Neuronal stem cell (in vitro differentiated cells): ENCODE data around the gene DENND5A.

Experiments
- DNase-seq: peaks from one replicate; pipeline ENCODE4 v3.0.0-alpha.2; 2013; ENCODE audit warnings: low spot score
- H2AFZ ChIP-seq: one replicate; pipeline ENCODE4 v1.6.1; 2013; ENCODE audit warnings: mild to moderate bottlenecking, low read length, inconsistent platforms
- H2AK5ac ChIP-seq: 2 replicates; pipeline ENCODE4 v1.6.1; 2013; ENCODE audit warnings: low read depth, mild to moderate bottlenecking, inconsistent platforms, low read length, moderate library complexity, mixed read lengths
- H2BK120ac ChIP-seq: 2 replicates; pipeline ENCODE4 v1.6.1; 2013; ENCODE audit warnings: low read depth, mild to moderate bottlenecking, inconsistent platforms, low read length, moderate library complexity, mixed read lengths
- H2BK12ac ChIP-seq: one replicate; pipeline ENCODE4 v1.6.1; 2013; ENCODE audit warnings: low read length, inconsistent platforms
- H2BK15ac ChIP-seq: 2 replicates; pipeline ENCODE4 v1.6.1; 2013; ENCODE audit warnings: mild to moderate bottlenecking, low read length, inconsistent platforms, mixed read lengths
- H2BK5ac ChIP-seq: one replicate; pipeline ENCODE4 v1.6.1; 2013; ENCODE audit warnings: inconsistent platforms, mild to moderate bottlenecking, low read length, moderate library complexity
- H3K14ac ChIP-seq: one replicate; pipeline ENCODE4 v1.6.1; 2013; ENCODE audit warnings: low read length, inconsistent platforms
- H3K18ac ChIP-seq: 2 replicates; pipeline ENCODE4 v1.6.1; 2013; ENCODE audit warnings: low read length, inconsistent platforms
- H3K23ac ChIP-seq: 2 replicates; pipeline ENCODE4 v1.6.1; 2013; ENCODE audit warnings: low read depth, mild to moderate bottlenecking, mixed read lengths, low read length, inconsistent platforms; ENCODE audit not compliant: poor library complexity
- H3K27ac ChIP-seq: replicated peaks from 3 replicates; pipeline ENCODE4 v1.5.1; 2013; ENCODE audit warnings: low read length, inconsistent platforms
- H3K27me3 ChIP-seq, 3 experiments: 2 replicates each; pipeline ENCODE4 v1.6.1; 2013; ENCODE audit warnings: low read length in 3 of 3, mild to moderate bottlenecking in 2 of 3, inconsistent platforms in 1 of 3, low read depth in 1 of 3, mixed read lengths in 1 of 3, moderate library complexity in 1 of 3; ENCODE audit not compliant: control insufficient read depth in 3 of 3, insufficient read depth in 3 of 3
- H3K36me3 ChIP-seq, 2 donors: replicated peaks in 1 of 2; 2 replicates each; pipeline ENCODE4 v1.6.1; 2013; ENCODE audit warnings: low read length in 2 of 2; ENCODE audit not compliant: control insufficient read depth in 2 of 2, insufficient read depth in 2 of 2
- H3K4ac ChIP-seq: 2 replicates; pipeline ENCODE4 v1.6.1; 2013; ENCODE audit warnings: inconsistent platforms, mild to moderate bottlenecking, low read length, moderate library complexity
- H3K4me1 ChIP-seq, 2 donors: 1 replicate in 1 of 2; 2 replicates in 1 of 2; pipeline ENCODE4 v1.6.1; 2013; ENCODE audit warnings: low read length in 2 of 2, low read depth in 1 of 2; ENCODE audit not compliant: control insufficient read depth in 2 of 2, insufficient read depth in 1 of 2
- H3K4me2 ChIP-seq: one replicate; pipeline ENCODE4 v1.6.1; 2013; ENCODE audit warnings: mild to moderate bottlenecking, low read length, inconsistent platforms; ENCODE audit not compliant: insufficient read depth, poor library complexity, severe bottlenecking
- H3K4me3 ChIP-seq, 2 donors: 2 replicates each; pipeline ENCODE4 v1.5.1; 2013; ENCODE audit warnings: low read length in 2 of 2, mild to moderate bottlenecking in 2 of 2, inconsistent platforms in 1 of 2, moderate library complexity in 1 of 2
- H3K79me1 ChIP-seq: one replicate; pipeline ENCODE4 v1.6.1; 2013; ENCODE audit warnings: low read depth, mild to moderate bottlenecking, inconsistent platforms, low read length, moderate library complexity
- H3K9ac ChIP-seq: one replicate; pipeline ENCODE4 v1.6.1; 2013; ENCODE audit warnings: mild to moderate bottlenecking, low read depth, low read length, inconsistent platforms; ENCODE audit not compliant: poor library complexity
- H3K9me3 ChIP-seq, 2 donors: replicated peaks in 1 of 2; 2 replicates each; pipeline versions ENCODE3 to v1.6.1; 2013; ENCODE audit warnings: low read length in 2 of 2, mild to moderate bottlenecking in 2 of 2, inconsistent platforms in 1 of 2, low read depth in 1 of 2, mixed read lengths in 1 of 2, moderate library complexity in 1 of 2; ENCODE audit not compliant: control insufficient read depth in 2 of 2, insufficient read depth in 1 of 2
- H4K8ac ChIP-seq: one replicate; pipeline ENCODE4 v1.6.1; 2013; ENCODE audit warnings: low read depth, mild to moderate bottlenecking, inconsistent platforms, low read length, moderate library complexity
- H4K91ac ChIP-seq: one replicate; pipeline ENCODE4 v1.6.1; 2013; ENCODE audit warnings: low read length, low read depth, mild to moderate bottlenecking, inconsistent platforms; ENCODE audit not compliant: poor library complexity
- WGBS, 2 donors: extraction: QIAGEN DNeasy Blood & Tissue Kit; methylation state at CpG; one replicate each; pipeline ENCODE4 v1.1.7; 2013; ENCODE audit warnings: missing lambda C conversion rate in 2 of 2, mixed read lengths in 1 of 2; ENCODE audit not compliant: insufficient read length in 2 of 2, insufficient replicate concordance in 1 of 2; ENCODE audit errors: extremely low coverage in 2 of 2; 5-methylcytosine and 5-hydroxymethylcytosine counted together

The DENND5A gene

DNA sequence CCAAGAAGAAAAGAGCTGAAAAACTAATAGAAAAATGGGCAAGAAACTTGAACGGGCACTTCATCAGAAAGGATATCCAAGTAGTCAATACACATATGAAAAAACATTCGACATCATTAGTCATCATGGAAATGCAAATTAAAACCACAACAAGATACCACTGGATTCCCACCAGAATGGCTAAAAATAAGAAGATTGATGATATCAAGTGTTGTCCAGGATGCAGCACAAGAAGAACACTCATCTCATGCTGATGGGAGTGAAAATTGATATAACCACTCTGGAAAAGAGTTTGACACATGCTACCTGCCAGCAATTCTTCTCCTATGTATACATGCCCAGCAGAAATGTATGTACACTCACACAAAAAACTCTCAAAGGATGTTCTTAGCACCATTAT, 146.9 kb downstream of the DENND5A start:
- H2BK15ac ChIP-seq: no peak overlapping the region
- H2BK12ac ChIP-seq: no peak overlapping the region
- no peaks in the 10 kb centered on the region for H3K27me3 ChIP-seq
- no peak overlapping the region for H3K4ac ChIP-seq
- no peak for DNase-seq
- H3K9me3 ChIP-seq: peaks cover 0 to 4% of the 10 kb centered on the region in 2 donors
- H3K18ac ChIP-seq: no peak overlapping the region
- H3K9ac ChIP-seq: no peak overlapping the region
- no peak overlapping the region for H3K4me3 ChIP-seq
- no peak overlapping the region for H2AK5ac ChIP-seq
- H4K91ac ChIP-seq: no peak overlapping the region
- H4K8ac ChIP-seq: no peak overlapping the region
- H3K14ac ChIP-seq: no peak overlapping the region
- H2BK5ac ChIP-seq: no peak overlapping the region
- no peaks in the 10 kb centered on the region for H3K36me3 ChIP-seq
- no peak overlapping the region for H2AFZ ChIP-seq
- H3K79me1 ChIP-seq: peaks cover 1% of the 10 kb centered on the region
- no peak overlapping the region for H3K23ac ChIP-seq
- H2BK120ac ChIP-seq: no peak overlapping the region
- H3K4me1 ChIP-seq: peaks cover 0 to 2% of the 10 kb centered on the region in 2 donors
- WGBS, 2 donors: no CpG with 5 or more reads among the region's 2 CpGs
- no peak overlapping the region for H3K4me2 ChIP-seq
- H3K27ac ChIP-seq: no peak overlapping the region

DNA sequence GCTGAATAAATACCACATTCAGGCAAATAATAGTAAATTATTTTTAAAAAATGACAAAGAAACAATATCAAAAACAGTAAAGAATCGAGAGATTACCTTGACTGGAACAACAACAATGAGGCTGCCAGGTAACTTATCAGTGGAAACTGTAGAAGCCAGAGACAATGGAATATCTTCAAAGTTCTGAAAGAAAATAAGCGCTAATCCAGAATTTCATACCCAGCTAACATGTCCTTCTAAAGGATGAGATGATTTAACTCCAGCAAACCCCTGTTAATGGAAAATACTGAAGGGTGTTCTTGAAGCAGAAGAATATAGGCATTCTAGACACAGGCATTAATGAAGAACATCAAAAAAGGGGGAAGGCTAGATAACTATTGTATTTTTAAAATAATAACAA, 153.1 kb downstream of the DENND5A start:
- H3K18ac ChIP-seq: no peak overlapping the region
- H4K91ac ChIP-seq: no peak overlapping the region
- no peak overlapping the region for H2BK120ac ChIP-seq
- no peak overlapping the region for H2AK5ac ChIP-seq
- WGBS, 2 donors: no CpG with 5 or more reads among the region's 2 CpGs
- H2BK5ac ChIP-seq: no peak overlapping the region
- H2BK12ac ChIP-seq: no peak overlapping the region
- no peaks in the 10 kb centered on the region for H3K36me3 ChIP-seq
- no peak overlapping the region for H3K4me3 ChIP-seq
- H4K8ac ChIP-seq: no peak overlapping the region
- no peak overlapping the region for H3K14ac ChIP-seq
- H3K27ac ChIP-seq: no peak overlapping the region
- H3K9ac ChIP-seq: no peak overlapping the region
- peaks cover 1% of the 10 kb centered on the region for H3K79me1 ChIP-seq
- no peak for DNase-seq
- H3K9me3 ChIP-seq: peaks cover 0 to 21% of the 10 kb centered on the region in 2 donors
- H3K23ac ChIP-seq: no peak overlapping the region
- H3K4ac ChIP-seq: no peak overlapping the region
- no peaks in the 10 kb centered on the region for H3K4me1 ChIP-seq
- no peak overlapping the region for H3K4me2 ChIP-seq
- H2BK15ac ChIP-seq: no peak overlapping the region
- no peaks in the 10 kb centered on the region for H3K27me3 ChIP-seq
- H2AFZ ChIP-seq: no peak overlapping the region

DNA sequence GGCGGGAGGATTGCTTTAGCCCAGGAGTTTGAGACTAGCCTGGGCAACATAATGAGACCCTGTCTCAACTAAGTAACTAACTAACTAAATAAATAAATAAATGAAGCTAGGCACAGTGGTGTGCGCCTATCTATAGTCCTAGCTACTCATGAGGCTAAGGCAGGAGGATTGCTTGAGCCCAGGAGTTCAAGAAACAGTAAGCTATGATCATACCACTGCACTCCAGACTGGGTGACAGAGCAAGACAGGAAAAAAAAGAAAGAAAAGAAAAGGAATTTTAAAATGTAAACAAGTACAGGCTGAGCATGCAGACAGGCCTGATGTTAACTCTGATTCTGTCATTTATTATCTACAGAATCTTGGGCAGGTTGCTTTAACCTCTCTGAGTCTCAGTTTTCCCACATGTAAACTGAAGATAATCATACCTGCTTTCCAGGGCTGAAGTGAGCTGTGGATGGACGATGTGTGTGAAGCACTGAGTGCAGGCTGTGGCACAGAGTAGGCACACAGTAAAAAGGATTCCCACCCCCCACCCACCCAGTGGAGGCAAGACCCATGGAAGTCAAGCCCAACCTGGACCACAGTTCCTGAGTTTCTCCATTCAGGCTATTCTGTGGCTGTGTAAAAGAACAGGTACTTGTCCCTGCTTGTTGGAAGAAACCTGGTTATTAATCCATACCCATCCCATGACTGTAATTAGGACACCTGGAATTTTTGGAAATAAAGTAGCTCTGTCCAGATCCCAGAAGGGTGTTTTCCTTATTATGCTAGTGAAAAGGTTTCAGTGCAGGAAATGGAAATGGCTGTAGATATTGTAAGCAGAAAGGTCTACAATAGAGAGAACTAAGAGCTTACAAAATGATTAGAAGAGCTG, 155.1 kb downstream of the DENND5A start:
- H3K14ac ChIP-seq: no peak overlapping the region
- H3K27me3 ChIP-seq: no peaks in the 10 kb centered on the region
- no peak overlapping the region for H2AK5ac ChIP-seq
- H2BK15ac ChIP-seq: no peak overlapping the region
- no peak overlapping the region for H2BK12ac ChIP-seq
- no CpG with 5 or more reads among the region's 3 CpGs for WGBS, 2 donors
- no peak overlapping the region for H3K4me3 ChIP-seq
- no peak overlapping the region for H3K27ac ChIP-seq
- H2AFZ ChIP-seq: no peak overlapping the region
- H3K9me3 ChIP-seq: peaks cover 0 to 21% of the 10 kb centered on the region in 2 donors
- no peak overlapping the region for H3K4ac ChIP-seq
- H4K8ac ChIP-seq: no peak overlapping the region
- no peak overlapping the region for H3K9ac ChIP-seq
- H2BK120ac ChIP-seq: no peak overlapping the region
- no peak overlapping the region for H3K4me2 ChIP-seq
- no peak for DNase-seq
- no peak overlapping the region for H4K91ac ChIP-seq
- no peak overlapping the region for H3K23ac ChIP-seq
- no peak overlapping the region for H2BK5ac ChIP-seq
- H3K79me1 ChIP-seq: peaks cover 1% of the 10 kb centered on the region
- no peak overlapping the region for H3K18ac ChIP-seq
- H3K36me3 ChIP-seq: no peaks in the 10 kb centered on the region
- no peaks in the 10 kb centered on the region for H3K4me1 ChIP-seq

DNA sequence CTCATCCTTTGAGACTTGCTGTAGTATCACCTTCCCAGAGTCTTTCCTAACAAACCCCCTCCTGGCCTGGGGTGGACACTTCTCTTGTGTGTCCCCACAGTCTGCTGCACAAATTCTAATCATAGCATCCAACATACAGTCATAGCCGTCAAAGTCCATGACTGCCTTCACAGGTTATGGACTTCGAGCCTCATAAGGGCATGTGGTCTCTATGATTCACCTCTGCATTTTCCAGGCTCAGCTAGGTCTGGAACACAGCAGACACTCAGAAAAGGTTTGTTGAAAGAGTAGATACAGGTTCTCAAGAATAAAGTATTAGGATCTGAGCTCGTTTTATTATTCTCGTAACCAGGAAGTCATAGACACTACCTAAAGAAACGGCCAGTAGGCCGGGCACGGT, 160.6 kb downstream of the DENND5A start:
- H3K27me3 ChIP-seq: no peaks in the 10 kb centered on the region
- no peak overlapping the region for H2AK5ac ChIP-seq
- no peak overlapping the region for H3K27ac ChIP-seq
- H3K4me3 ChIP-seq: no peak overlapping the region
- no peak overlapping the region for H3K4ac ChIP-seq
- H3K18ac ChIP-seq: no peak overlapping the region
- no peak overlapping the region for H3K9ac ChIP-seq
- no peak overlapping the region for H2BK120ac ChIP-seq
- no peaks in the 10 kb centered on the region for H3K9me3 ChIP-seq
- H3K14ac ChIP-seq: no peak overlapping the region
- DNase-seq: no peak
- no CpG with 5 or more reads among the region's 7 CpGs for WGBS, 2 donors
- no peak overlapping the region for H2BK15ac ChIP-seq
- H3K79me1 ChIP-seq: no peaks in the 10 kb centered on the region
- H3K4me2 ChIP-seq: no peak overlapping the region
- H2BK12ac ChIP-seq: no peak overlapping the region
- no peak overlapping the region for H2BK5ac ChIP-seq
- H3K4me1 ChIP-seq: peaks cover 0 to 4% of the 10 kb centered on the region in 2 donors
- H2AFZ ChIP-seq: no peak overlapping the region
- H3K36me3 ChIP-seq: no peaks in the 10 kb centered on the region
- H4K91ac ChIP-seq: no peak overlapping the region
- no peak overlapping the region for H3K23ac ChIP-seq
- H4K8ac ChIP-seq: no peak overlapping the region
